ENCODE results near the gene AR.
"Not testable (repeated sequence)": the region's sequence is repeated elsewhere in the genome, so short reads cannot be mapped to it uniquely, and the experiment has no call there.

The AR gene

DNA sequence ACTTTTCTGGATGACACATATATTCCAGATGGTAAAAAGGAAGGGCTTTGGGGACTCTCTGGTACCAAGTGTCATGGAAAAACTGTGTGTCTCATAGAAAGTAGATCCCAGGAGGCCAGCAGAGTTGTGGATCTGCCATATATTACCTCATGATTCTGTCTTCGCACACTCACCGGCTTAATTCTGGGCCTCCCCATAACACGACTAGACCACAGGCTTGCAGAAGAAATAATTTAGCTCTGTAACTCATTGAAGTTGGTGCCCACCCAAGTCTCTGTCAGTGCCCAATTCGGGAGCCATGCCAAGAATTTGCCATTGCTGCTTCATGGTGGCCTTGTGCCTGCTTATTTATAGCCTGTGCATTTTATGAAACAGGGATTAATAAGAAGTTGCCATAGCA lies 104.5 kb downstream of the AR start:
- no peak overlapping the region for H3K4me3 ChIP-seq (ENCODE audit: low read length)
- no peak for TF ChIP-seq ZNF274 (IDR thresholded peaks at IDR 0.05; ENCODE audit: low read depth, low read length)

DNA sequence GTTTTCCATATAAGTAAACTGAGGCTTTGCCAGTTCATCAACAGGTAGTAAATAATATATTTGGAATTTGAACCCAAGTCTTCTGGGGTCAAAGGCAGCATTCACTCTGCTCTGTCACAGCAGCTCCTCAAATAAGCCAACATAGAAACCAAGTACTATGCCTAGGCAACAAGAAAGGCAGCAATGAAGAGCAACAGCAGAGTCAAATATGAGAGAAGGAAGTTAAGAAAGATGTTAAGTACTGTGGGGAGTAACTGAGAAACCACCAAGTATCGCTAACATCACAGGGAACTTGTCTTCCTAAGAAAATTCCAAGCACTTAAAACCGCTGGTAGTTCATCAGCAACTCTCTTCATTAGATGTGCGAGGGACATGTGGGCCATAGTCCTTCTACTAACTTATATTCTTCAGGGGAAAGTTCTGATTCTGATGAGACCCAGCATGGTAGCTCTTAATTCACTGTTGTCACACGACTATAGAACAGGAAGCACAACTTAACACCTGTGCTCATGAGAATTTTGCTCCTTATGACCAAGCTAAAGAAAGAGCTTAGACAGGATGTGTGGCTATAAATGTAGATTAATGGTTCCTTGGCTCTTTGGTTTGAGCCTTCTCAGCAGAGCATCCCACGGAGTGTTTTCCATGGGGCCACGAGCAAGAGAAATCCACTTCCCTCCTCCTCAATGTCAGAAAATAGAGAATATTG lies 107.8 kb downstream of the AR start:
- TF ChIP-seq ZNF274 (IDR thresholded peaks at IDR 0.05; ENCODE audit: low read depth, low read length): no peak
- no peak overlapping the region for H3K4me3 ChIP-seq (ENCODE audit: low read length)

DNA sequence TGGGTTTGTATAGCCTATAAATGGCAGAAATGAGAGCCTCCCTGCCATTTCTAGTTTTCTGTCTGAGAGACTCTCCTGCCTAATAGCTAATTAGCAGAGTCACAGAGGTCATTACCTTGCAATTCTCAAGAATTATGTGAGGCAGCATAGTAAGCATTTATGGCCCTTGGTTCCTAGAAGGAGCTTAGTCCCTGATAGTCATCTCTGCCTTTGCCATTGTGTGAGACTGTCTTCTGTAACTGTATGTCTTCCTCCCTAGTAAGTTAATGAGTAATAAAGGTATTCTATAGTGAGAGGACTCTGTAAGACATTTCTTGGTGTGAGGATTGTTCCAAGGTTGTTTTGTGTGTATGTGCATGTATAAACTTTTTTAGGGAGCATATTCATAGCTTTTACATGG lies 108.7 kb downstream of the AR start:
- H3K4me3 ChIP-seq (ENCODE audit: low read length): no peak overlapping the region
- no peak for TF ChIP-seq ZNF274 (IDR thresholded peaks at IDR 0.05; ENCODE audit: low read depth, low read length)

DNA sequence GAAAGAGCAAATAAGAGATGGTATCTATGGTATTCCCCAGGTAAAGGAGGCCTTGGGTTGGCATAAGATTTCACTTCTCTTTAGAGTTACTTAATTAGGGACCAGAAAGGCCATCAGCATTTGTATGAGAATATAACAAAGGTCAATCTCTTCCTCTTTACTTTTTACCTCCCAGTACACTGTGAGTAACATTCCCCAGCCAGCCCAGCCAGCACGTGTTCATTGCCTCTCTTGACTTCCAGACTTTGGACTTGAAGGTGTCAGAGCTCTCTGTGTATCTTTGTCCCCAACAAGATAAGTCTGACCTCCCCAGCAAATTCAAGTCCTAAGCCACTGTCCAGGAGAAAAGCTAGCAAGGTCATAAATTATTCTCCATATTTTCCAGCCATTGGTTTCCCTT lies 110.5 kb downstream of the AR start:
- TF ChIP-seq ZNF274 (IDR thresholded peaks at IDR 0.05; ENCODE audit: low read depth, low read length): no peak
- no peak overlapping the region for H3K4me3 ChIP-seq (ENCODE audit: low read length)

DNA sequence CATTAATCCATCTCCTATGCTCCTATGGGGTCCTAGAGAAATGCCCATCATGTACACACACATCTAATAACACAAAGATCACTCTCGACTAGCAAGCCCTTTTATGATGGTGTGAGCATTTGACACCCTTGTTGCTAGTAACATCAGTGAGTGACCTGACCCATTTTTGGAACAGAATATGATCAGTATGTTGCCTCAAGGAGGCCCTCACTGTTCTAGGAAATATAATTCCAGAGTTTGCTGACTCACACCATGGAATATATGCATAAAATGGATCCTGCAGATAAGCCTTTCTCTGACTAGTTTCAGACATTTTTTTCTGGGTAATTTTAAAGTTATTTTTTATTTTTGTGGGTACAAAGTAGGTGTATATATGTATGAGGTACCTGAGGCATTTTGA lies 121.8 kb downstream of the AR start:
- TF ChIP-seq ZNF274 (IDR thresholded peaks at IDR 0.05; ENCODE audit: low read depth, low read length): no peak

DNA sequence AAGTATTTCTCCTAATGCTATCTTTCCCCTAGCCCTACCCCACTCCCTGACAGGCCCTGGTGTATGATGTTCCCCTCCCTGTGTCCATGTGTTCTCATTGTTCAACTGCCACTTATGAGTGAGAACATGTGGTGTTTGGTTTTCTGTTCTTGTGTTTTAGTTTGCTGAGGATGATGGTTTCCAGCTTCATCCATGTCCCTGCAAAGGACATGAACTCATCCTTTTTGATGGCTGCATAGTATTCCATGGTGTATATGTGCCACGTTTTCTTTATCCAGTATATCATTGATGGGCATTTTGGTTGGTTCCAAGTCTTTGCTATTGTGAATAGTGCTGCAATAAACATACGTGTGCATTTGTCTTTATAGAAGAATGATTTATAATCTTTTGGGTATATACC lies 126.9 kb downstream of the AR start:
- H3K4me3 ChIP-seq (ENCODE audit: low read length): not testable (repeated sequence)

More for the DNA sequence above, 121.8 kb downstream of the AR start:
- H3K4me3 ChIP-seq (ENCODE audit: low read length): no peak overlapping the region

DNA sequence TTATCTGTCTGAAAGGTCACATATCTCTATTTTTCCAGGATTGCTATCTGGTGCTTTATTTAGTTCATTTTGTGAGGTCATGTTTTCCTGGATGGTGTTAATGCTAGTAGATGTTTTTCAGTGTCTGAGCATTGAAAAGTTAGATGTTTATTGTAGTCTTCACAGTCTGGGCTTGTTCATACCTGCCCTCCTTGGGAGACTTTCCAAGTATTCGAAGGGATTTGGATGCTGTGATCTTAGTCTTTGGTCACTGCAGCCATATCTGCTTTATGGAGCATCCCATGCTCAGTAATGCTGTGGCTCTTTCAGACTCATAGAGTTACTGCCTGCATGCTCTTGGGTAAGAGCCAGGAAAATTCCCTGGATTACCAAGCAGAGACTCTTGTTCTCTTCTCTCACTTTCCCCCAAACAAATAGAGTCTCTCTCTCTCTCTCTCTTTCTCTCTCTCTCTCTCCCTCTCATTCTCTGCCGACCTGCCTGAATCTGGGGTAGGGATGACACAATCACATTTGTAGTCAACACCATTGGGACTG lies 130.0 kb downstream of the AR start:
- TF ChIP-seq ZNF274 (IDR thresholded peaks at IDR 0.05; ENCODE audit: low read depth, low read length): no peak
- H3K4me3 ChIP-seq (ENCODE audit: low read length): no peak overlapping the region

DNA sequence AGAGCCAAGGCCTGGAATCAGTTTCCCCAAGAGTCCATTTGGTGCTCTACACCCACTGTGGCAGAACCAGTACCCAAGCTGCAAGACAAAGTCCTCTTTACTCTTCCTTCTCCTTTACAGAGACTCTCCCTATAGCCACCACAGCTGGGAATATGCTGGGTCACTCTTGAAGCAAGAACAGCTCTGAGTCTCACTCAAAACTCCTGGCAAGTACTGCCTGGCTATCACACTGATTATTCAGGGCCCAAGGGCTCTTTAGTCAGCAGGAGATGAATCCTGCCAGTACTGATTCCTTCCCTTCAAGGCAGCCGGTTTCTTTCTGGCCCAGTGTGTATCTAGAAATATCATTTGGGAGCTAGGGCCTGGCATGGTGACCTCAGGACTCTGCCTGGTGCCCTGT lies 130.9 kb downstream of the AR start:
- H3K4me3 ChIP-seq (ENCODE audit: low read length): no peak overlapping the region
- no peak for TF ChIP-seq ZNF274 (IDR thresholded peaks at IDR 0.05; ENCODE audit: low read depth, low read length)

DNA sequence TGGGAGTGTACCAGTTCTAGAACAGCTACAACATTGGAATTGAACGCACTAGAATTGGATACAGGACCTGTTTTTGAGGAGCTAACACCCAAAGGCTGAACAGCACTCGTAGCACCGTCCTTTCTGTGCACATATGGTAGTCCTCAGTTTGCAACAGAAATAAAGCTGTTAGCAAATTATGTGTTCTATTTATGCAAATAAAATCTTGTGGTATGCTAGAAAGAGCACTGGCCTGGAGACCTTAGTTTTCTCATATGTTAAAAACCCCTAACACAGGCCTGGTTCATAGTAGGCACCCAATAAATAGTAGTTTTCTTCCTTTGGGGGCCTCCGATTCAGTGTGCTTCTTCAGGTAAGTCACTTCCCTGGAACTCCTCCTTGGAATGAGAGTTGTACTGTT lies 140.3 kb downstream of the AR start:
- no peak for TF ChIP-seq ZNF274 (IDR thresholded peaks at IDR 0.05; ENCODE audit: low read depth, low read length)
- H3K4me3 ChIP-seq (ENCODE audit: low read length): no peak overlapping the region

DNA sequence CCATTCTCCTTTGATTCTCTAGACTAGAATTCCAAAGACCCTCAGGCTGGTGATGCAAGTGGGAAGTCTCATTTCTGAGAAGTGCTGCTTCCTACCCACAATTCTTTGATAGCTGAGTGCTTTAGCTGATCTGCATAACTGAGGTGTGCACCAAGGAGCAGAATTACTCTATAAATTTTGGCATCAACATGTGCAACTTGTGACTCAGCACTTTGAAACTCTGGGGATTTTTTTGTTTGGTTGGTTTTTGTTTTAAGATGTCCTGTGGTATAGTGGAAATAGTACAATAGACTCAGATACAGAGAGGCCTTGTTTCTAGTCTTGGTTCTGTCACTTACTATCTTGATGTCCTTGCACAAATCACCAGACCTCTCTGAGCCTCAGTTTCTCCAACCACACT lies 148.4 kb downstream of the AR start:
- no peak for TF ChIP-seq ZNF274 (IDR thresholded peaks at IDR 0.05; ENCODE audit: low read depth, low read length)
- no peak overlapping the region for H3K4me3 ChIP-seq (ENCODE audit: low read length)

DNA sequence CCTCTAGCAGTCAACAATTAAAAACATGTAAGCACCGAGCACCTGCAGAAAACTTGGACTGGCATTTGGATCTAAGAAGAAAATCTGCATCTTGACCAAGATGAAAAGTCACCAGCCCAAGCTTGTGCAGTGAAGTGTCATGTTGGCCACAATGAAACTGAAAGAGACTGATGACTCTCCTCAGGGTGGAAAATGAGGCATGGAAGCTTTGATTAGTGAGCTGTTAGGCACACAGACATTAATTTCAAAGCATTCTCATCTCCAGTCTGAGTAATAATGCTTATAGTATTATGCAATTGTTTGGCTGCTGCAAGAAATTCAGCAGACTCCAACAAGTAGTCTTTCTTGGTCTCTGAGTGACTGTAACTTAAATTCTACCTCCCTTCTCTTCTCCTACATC lies 150.1 kb downstream of the AR start:
- no peak overlapping the region for H3K4me3 ChIP-seq (ENCODE audit: low read length)

DNA sequence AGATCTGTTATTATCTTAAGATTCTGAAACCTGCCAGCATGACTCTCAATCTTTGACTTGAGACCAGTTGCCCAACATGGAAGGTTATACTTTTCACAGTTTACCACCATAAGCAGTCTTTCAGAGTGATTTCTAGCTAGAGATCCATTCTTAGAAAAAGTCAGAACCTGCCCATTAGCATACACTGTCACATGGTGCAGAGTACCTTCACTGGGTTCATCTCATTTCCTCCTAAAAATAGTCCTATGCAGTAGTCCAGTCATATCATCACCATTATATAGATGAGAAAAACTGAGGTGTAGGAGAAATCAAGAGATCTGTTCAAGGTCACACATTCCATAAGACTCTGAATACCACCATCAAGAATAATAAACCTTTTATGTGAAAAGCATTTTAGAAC lies 153.6 kb downstream of the AR start:
- no peak for TF ChIP-seq ZNF274 (IDR thresholded peaks at IDR 0.05; ENCODE audit: low read depth, low read length)
- no peak overlapping the region for H3K4me3 ChIP-seq (ENCODE audit: low read length)

More for the DNA sequence above, 150.1 kb downstream of the AR start:
- no peak for TF ChIP-seq ZNF274 (IDR thresholded peaks at IDR 0.05; ENCODE audit: low read depth, low read length)

DNA sequence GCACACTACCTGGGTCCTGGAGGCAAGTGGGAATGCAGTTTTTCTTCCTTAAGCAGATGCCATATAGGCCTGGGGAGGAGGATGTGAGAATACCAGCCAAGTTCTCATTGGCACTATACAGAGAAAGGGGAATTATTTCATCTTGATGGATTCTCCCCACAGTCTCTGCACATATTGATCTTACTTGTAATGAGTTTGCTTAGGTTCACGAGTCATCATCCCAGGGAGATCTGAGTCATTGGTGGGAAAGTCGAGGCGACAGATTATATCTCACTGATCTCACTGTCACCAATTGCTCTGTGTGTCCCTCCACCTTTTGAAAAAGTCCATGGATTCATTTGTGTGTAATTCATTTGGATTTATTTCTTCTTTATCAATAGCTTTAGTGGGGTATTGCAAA lies 156.8 kb downstream of the AR start:
- TF ChIP-seq ZNF274 (IDR thresholded peaks at IDR 0.05; ENCODE audit: low read depth, low read length): no peak

DNA sequence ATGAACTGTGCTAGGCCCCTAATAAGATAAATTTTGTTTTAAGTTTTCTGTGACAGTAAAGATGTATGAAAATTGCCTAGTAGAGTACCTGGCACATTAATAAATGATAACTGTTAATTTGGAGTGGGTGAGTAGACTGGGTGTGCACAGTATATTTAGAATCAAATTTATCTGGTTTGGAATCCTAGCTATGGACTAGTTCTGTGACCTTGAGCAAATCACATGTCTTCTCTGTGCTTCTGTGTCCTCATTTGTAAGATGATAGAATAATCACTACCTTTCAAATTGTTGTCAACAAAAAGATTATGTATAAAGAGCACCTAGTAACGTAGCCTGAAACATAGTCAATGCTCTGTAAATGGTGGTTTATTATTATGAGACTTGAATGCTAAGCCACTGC lies 170.2 kb downstream of the AR start:
- no peak for TF ChIP-seq ZNF274 (IDR thresholded peaks at IDR 0.05; ENCODE audit: low read depth, low read length)
- no peak overlapping the region for H3K4me3 ChIP-seq (ENCODE audit: low read length)

More for the DNA sequence above, 156.8 kb downstream of the AR start:
- no peak overlapping the region for H3K4me3 ChIP-seq (ENCODE audit: low read length)

DNA sequence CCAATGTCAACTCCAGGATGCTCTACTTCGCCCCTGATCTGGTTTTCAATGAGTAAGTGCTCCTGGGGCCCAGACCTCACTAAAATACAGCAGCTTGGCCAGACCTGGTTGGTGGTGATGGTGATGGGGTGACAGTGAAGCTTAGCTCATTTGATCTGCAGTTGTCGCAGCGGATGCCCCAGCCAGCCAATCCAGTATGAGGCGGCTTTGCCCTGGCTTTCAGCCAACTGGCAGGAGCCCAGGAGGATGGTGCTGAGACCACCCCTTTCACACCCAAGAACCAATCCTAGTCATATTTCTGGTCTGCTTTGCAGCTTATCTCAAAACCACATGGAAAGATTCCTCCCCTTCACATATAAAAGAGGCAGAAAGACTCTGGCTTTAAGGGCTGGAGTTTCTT lies 173.8 kb downstream of the AR start:
- no peak overlapping the region for H3K4me3 ChIP-seq (ENCODE audit: low read length)
- no peak for TF ChIP-seq ZNF274 (IDR thresholded peaks at IDR 0.05; ENCODE audit: low read depth, low read length)

DNA sequence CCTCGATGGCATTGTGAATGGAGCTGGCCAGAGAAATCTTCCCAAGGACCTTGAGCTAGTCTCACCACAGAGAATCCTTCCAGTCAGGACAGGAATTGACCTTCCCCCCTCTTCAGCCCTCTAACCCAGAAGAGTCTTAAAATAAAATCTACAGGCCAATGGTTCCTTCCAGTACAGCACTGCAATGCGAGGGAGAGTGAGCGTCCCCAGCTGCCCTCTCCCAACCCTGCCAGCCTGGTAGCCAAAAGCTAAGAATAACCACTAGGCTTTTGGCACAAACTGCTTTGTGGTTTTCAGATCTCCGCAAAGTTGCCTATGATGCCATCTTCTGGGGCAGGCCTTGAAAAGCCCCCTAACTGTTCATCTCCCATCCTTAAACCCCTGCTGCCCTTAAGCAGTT lies 175.1 kb downstream of the AR start:
- no peak for TF ChIP-seq ZNF274 (IDR thresholded peaks at IDR 0.05; ENCODE audit: low read depth, low read length)

More for the DNA sequence above, 175.1 kb downstream of the AR start:
- H3K4me3 ChIP-seq (ENCODE audit: low read length): no peak overlapping the region

All from GM08714 (cell line).